K562 (cell line): ENCODE measurements around the gene PRKAR1B. TPM values are rescaled to one million over a fixed set of nuclear protein-coding genes. Genes with fewer than 3 reads are reported as not detected.
A peak's percentile ranks its signal among the peaks of the same experiment; 100 is the strongest.

Experiments
- ARID4B ChIP-seq: sonication (generic); formaldehyde crosslinking; IDR thresholded peaks from 2 replicates; pipeline ENCODE4 v1.8.0; 2022; ENCODE audit warnings: mild to moderate bottlenecking, missing genetic modification reagents
- ATF3 ChIP-seq, 2 experiments: fragments of 450-650 bp in 1 of 2; sonication (generic) in 1 of 2; formaldehyde crosslinking in 1 of 2; IDR thresholded peaks in 1 of 2; conservative IDR thresholded peaks in 1 of 2; 2 replicates each; pipeline versions ENCODE4 v1.6.1 to v1.8.1; 2016 to 2023; ENCODE audit warnings: mild to moderate bottlenecking in 2 of 2, moderate library complexity in 2 of 2, inconsistent platforms in 1 of 2, missing genetic modification reagents in 1 of 2
- CHD1 ChIP-seq: fragments of 200-600 bp; sonication (generic); IDR thresholded peaks from one replicate; pipeline ENCODE4 v1.6.1; 2012; ENCODE audit warnings: mild to moderate bottlenecking, moderate library complexity, low read length, inconsistent platforms
- E2F1 ChIP-seq: sonication (generic); formaldehyde crosslinking; IDR thresholded peaks from 2 replicates; pipeline ENCODE4 v1.8.1; 2023; ENCODE audit warnings: mild to moderate bottlenecking, missing genetic modification reagents, moderate library complexity
- ETV6 ChIP-seq, 3 experiments: fragments of 150-350 bp in 1 of 3; sonication (generic) in 1 of 3; formaldehyde crosslinking in 1 of 3; IDR thresholded peaks; 2 replicates each; pipeline versions ENCODE4 v1.6.1 to v1.8.0; 2014 to 2022; ENCODE audit warnings: borderline replicate concordance in 2 of 3, low read depth in 2 of 3, antibody characterized with exemption in 1 of 3, low read length in 1 of 3, mild to moderate bottlenecking in 1 of 3, missing genetic modification reagents in 1 of 3
- RCOR1 ChIP-seq, 2 experiments: IDR thresholded peaks; 2 replicates each; pipeline ENCODE4 v1.6.1; 2012; ENCODE audit warnings: low read depth in 2 of 2, low read length in 2 of 2, borderline replicate concordance in 1 of 2, improper control_type of control experiment in 1 of 2
- SRF ChIP-seq, 2 experiments: fragments of 250-450, 450-650 bp in 1 of 2; sonication (Bioruptor Pico) in 1 of 2; sonication (generic) in 1 of 2; formaldehyde crosslinking; IDR thresholded peaks; 2 replicates each; pipeline versions ENCODE4 v1.5.0 to v1.5.1; 2020 to 2022; ENCODE audit warnings: mild to moderate bottlenecking in 1 of 2, missing genetic modification reagents in 1 of 2
- STAT6 ChIP-seq: sonication (generic); formaldehyde crosslinking; IDR thresholded peaks from 2 replicates; pipeline ENCODE4 v1.8.1; 2023; ENCODE audit warnings: mild to moderate bottlenecking, missing genetic modification reagents
- TCF3 ChIP-seq: sonication (generic); formaldehyde crosslinking; IDR thresholded peaks from 2 replicates; pipeline ENCODE4 v1.4.0; 2020; ENCODE audit warnings: mild to moderate bottlenecking, missing genetic modification reagents
- TCF7 ChIP-seq: sonication (generic); IDR thresholded peaks from 2 replicates; pipeline ENCODE4 v1.6.1; 2016; ENCODE audit warnings: antibody characterized with exemption, borderline replicate concordance
- ZNF121 ChIP-seq: sonication (generic); formaldehyde crosslinking; conservative IDR thresholded peaks from 2 replicates; pipeline ENCODE4 v1.8.0; 2022; ENCODE audit warnings: missing genetic modification reagents
- ZNF584 ChIP-seq: fragments of 200-800 bp; sonication (Bioruptor generic); IDR thresholded peaks from 2 replicates; pipeline ENCODE4 v1.6.1; 2016; ENCODE audit warnings: low read depth, mild to moderate bottlenecking, missing genetic modification characterization, missing compliant biosample characterization
- ZNF589 ChIP-seq: fragments of 200-800 bp; sonication (Bioruptor generic); IDR thresholded peaks from 2 replicates; pipeline ENCODE4 v1.6.1; 2016; ENCODE audit warnings: low read depth, missing genetic modification characterization, missing compliant biosample characterization
- polyA plus RNA-seq, 8 experiments: library from polyadenylated mRNA; depleted of rRNA in 4 of 8; stranded (reverse) in 5 of 8; unstranded in 3 of 8; fragments of >200 nt; fragmentation: Nextera tagmentation in 2 of 8; fragmentation: Illumina TruSeq in 1 of 8; extraction: Ambion mirVana in 2 of 8; extraction: Trizol in 1 of 8; gene quantifications; 2 replicates each; pipeline versions ENCODE4 v1.2.1 to v1.2.3, GENCODE V29; 2011 to 2014; ENCODE audit warnings: inconsistent platforms in 1 of 8, missing spikeins in 1 of 8
- total RNA-seq, 7 experiments: library from RNA; depleted of rRNA in 6 of 7; stranded (reverse); fragments of >200 nt in 6 of 7; fragmentation: Illumina TruSeq in 2 of 7; extraction: Trizol in 2 of 7; gene quantifications; 2 replicates each; pipeline versions ENCODE4 v1.2.1 to v1.2.3, GENCODE V29; 2011 to 2021; ENCODE audit warnings: low replicate concordance in 1 of 7

The PRKAR1B gene
- total and polyA plus RNA-seq, 9 of the 15 experiments (the other 6 are each of a cell fraction or from before 2014, with no cell fraction given) = 0.99 to 30.5 (median 12.7) TPM

- TF ChIP-seq STAT6 (CRISPR knock-in tag) (0 out of 2 replicates have a peak, but pooled peaks have one; percentile 47), ZNF584 (peak; percentile 62; the same call in 1 of the 2 replicates), TCF3 (CRISPR knock-in tag) (peak; percentile 73), SRF (CRISPR knock-in tag; IDR thresholded peaks at IDR 0.05) (peak in 1 of 2 experiments; percentile 93; a peak in 2 of 4 replicates), TCF7 (0 out of 2 replicates have a peak, but pooled peaks have one; percentile 43), CHD1 (no peak), RCOR1 (IDR thresholded peaks at IDR 0.05; ENCODE audit: borderline replicate concordance in 1 of 2, low read depth in 2 of 2, low read length in 2 of 2) (peak in 1 of 2 experiments; percentile 51; a peak in 1 of 4 replicates), ZNF121 (CRISPR knock-in tag) (no peak), E2F1 (CRISPR knock-in tag) (peak; percentile 44; the same call in 1 of the 2 replicates), ETV6 (IDR thresholded peaks at IDR 0.05; ENCODE audit: borderline replicate concordance in 1 of 2, low read depth in 2 of 2, low read length in 1 of 2) (no peak), ETV6 (CRISPR knock-in tag; IDR thresholded peaks at IDR 0.05; ENCODE audit: borderline replicate concordance) (no peak), ZNF589 (CRISPR knock-in tag) (peak; percentile 66; the same call in 1 of the 2 replicates), ARID4B (CRISPR knock-in tag) (no peak), ATF3 (IDR thresholded peaks at IDR 0.05) (peak; percentile 94), ATF3 (CRISPR knock-in tag; conservative IDR thresholded peaks at IDR 0.05) (peak; percentile 82)
Measured at GRCh38 chr7:610531-611280, 116.4 kb downstream of the PRKAR1B start (continued).
